ES-I3 (cell line): ENCODE results near the gene ZNF653.

Source experiments
- H3K36me3 ChIP-seq: 2 replicates; pipeline ENCODE4 v1.6.1; 2013; ENCODE audit warnings: mild to moderate bottlenecking, low read length, control low read depth, moderate library complexity; ENCODE audit not compliant: insufficient read depth
- H3K4me1 ChIP-seq: 2 replicates; pipeline ENCODE4 v1.6.1; 2013; ENCODE audit warnings: mild to moderate bottlenecking, control low read depth, low read length; ENCODE audit not compliant: insufficient read depth
- H3K9ac ChIP-seq: 2 replicates; pipeline ENCODE4 v1.6.1; 2013; ENCODE audit warnings: low read depth, mild to moderate bottlenecking, low read length, moderate library complexity
- H3K9me3 ChIP-seq: 2 replicates; pipeline ENCODE4 v1.6.1; 2013; ENCODE audit warnings: mild to moderate bottlenecking, low read length, moderate library complexity; ENCODE audit not compliant: control insufficient read depth, insufficient read depth

ZNF653 gene, protein sequence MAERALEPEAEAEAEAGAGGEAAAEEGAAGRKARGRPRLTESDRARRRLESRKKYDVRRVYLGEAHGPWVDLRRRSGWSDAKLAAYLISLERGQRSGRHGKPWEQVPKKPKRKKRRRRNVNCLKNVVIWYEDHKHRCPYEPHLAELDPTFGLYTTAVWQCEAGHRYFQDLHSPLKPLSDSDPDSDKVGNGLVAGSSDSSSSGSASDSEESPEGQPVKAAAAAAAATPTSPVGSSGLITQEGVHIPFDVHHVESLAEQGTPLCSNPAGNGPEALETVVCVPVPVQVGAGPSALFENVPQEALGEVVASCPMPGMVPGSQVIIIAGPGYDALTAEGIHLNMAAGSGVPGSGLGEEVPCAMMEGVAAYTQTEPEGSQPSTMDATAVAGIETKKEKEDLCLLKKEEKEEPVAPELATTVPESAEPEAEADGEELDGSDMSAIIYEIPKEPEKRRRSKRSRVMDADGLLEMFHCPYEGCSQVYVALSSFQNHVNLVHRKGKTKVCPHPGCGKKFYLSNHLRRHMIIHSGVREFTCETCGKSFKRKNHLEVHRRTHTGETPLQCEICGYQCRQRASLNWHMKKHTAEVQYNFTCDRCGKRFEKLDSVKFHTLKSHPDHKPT

DNA sequence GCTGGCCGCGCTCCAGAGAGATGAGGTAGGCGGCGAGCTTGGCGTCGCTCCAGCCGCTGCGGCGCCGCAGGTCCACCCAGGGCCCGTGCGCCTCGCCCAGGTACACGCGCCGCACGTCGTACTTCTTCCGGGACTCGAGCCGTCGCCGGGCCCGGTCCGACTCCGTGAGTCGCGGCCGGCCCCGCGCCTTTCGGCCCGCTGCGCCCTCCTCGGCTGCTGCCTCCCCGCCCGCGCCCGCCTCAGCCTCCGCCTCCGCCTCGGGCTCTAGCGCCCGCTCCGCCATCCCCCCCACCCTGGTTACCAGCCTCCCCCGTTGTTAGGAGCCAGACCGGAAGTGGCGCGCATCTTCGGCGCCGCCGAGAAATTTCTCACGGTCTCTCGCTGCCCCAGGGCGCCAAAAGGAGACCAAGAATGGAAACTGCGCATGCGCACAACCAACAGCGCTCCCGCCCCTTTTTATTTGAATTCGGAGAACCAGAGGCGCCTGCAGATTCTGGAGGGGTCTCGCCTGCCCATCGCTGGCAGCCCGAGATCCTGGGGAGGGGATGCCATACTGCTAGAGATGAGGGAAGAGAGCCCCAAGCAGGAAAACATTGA lies at the start of gene ZNF653:
TSS of gene ZNF653 (minus strand) at position 336 of the 597 bp plus-strand sequence. CDS start at position 283, 53 bp downstream.
- Histone ChIP-seq H3K4me1 (no peaks in the 10 kb centered on the region; the same call in 1 of the 2 replicates), H3K9me3 (no peaks in the 10 kb centered on the region), H3K36me3 (no peaks in the 10 kb centered on the region), H3K9ac (peak within 1 kb of the TSS; percentile 69)

- Histone ChIP-seq H3K36me3 (peaks cover 4% of the 10 kb centered on the region; the same call in 1 of the 2 replicates), H3K4me1 (peaks cover 4% of the 10 kb centered on the region), H3K9ac (no peak overlapping the region), H3K9me3 (no peaks in the 10 kb centered on the region)
Observed at GRCh38 chr19:11555246-11555645, 49.6 kb upstream of the ZNF653 start.

- H3K9me3 ChIP-seq = no peaks in the 10 kb centered on the region
- peaks cover 4% of the 10 kb centered on the region for H3K4me1 ChIP-seq
- no peak overlapping the region for H3K9ac ChIP-seq
- peaks cover 6% of the 10 kb centered on the region; the same call in 1 of the 2 replicates for H3K36me3 ChIP-seq
Observed at GRCh38 chr19:11554160-11554559, 48.5 kb upstream of the ZNF653 start.

GRCh38 chr19:11552666-11553372 lies 47.2 kb upstream of the ZNF653 start:
- Histone ChIP-seq H3K36me3 (peaks cover 6% of the 10 kb centered on the region; the same call in 1 of the 2 replicates), H3K9ac (no peak overlapping the region)

GRCh38 chr19:11551603-11552235 lies 46.1 kb upstream of the ZNF653 start:
- Histone ChIP-seq H3K4me1 (no peaks in the 10 kb centered on the region; the same call in 1 of the 2 replicates), H3K9me3 (no peaks in the 10 kb centered on the region), H3K36me3 (peaks cover 6% of the 10 kb centered on the region; the same call in 1 of the 2 replicates), H3K9ac (no peak overlapping the region)

More at GRCh38 chr19:11552666-11553372, 47.2 kb upstream of the ZNF653 start:
- Histone ChIP-seq H3K9me3 (no peaks in the 10 kb centered on the region), H3K4me1 (peaks cover 2% of the 10 kb centered on the region)

- Histone ChIP-seq H3K4me1 (peaks cover 4% of the 10 kb centered on the region; the same call in 1 of the 2 replicates), H3K9me3 (no peaks in the 10 kb centered on the region), H3K36me3 (peaks cover 4% of the 10 kb centered on the region; the same call in 1 of the 2 replicates), H3K9ac (no peak overlapping the region)
Observed at GRCh38 chr19:11550265-11550664, 44.6 kb upstream of the ZNF653 start.

GRCh38 chr19:11549386-11549953 lies 43.8 kb upstream of the ZNF653 start:
- H3K36me3 ChIP-seq = peaks cover 4% of the 10 kb centered on the region; the same call in 1 of the 2 replicates
- H3K4me1 ChIP-seq = peaks cover 4% of the 10 kb centered on the region; the same call in 1 of the 2 replicates
- H3K9ac ChIP-seq = no peak overlapping the region
- H3K9me3 ChIP-seq = no peaks in the 10 kb centered on the region

DNA sequence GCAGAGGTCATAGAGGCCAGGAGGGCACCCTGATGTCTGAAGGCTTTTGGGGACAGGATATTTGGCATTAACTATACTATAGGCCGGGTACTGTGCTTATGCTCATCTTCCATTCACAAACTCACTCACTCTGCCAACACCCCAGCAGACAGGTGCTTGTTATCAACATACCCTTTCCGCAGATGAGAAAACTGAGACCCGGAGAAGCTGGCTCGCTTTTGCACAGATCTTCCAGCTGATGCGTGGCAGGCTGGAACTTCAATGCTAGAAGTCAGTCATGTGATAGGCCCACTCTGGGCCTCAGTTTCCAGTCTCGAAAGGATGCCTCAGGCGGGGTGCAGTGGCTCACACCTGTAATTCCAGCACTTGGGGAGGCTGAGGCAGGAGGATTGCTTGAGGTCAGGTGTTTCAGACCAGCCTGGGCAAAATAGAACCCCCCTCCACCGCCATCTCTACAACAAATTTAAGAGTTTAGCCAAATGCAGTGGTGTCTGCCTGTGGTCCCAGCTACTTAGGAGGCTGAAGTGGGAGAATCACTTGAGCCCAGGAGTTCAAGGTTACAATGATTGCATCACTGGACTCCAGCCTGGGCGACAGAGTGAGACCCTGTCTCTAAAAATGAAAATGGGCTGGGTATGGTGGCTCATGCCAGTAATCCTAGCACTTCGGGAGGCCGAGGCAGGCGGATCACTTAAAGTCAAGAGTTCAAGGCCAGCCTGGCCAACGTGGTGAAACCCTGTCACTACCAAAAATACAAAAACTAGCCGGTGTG lies 42.5 kb upstream of the ZNF653 start:
- peaks cover 4% of the 10 kb centered on the region; the same call in 1 of the 2 replicates for H3K4me1 ChIP-seq
- H3K9me3 ChIP-seq = no peaks in the 10 kb centered on the region
- no peak overlapping the region for H3K9ac ChIP-seq
- peaks cover 4% of the 10 kb centered on the region; the same call in 1 of the 2 replicates for H3K36me3 ChIP-seq

DNA sequence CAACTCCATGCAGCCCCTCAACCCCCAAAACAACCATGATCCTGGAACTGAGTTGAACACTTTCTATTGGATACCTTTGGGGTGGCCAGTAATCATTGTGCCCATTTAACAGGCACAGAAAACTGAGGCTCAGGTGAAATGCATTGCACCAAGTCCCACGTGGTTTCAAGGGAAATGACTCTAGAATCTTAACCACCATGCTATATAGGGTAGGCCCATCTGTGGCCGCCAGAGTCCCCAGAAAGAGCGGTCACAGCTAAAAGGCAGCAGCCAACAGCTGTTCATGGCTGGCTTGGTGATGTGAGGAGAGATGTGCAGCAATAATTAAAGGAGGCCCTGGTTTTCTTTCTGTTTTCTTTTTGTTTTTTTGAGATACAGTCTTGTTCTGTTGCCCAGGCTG lies 35.6 kb upstream of the ZNF653 start:
- Histone ChIP-seq H3K9me3 (no peaks in the 10 kb centered on the region), H3K9ac (no peak overlapping the region), H3K4me1 (peaks cover 8% of the 10 kb centered on the region; the same call in 1 of the 2 replicates), H3K36me3 (no peaks in the 10 kb centered on the region; the same call in 1 of the 2 replicates)

- Histone ChIP-seq H3K9ac (no peak overlapping the region), H3K4me1 (0 out of 2 replicates have a peak, but pooled peaks cover 4% of the 10 kb centered on the region), H3K36me3 (no peaks in the 10 kb centered on the region; the same call in 1 of the 2 replicates), H3K9me3 (no peaks in the 10 kb centered on the region)
Observed at GRCh38 chr19:11540645-11541044, 35.0 kb upstream of the ZNF653 start.

GRCh38 chr19:11539495-11540365 lies 34.1 kb upstream of the ZNF653 start:
- H3K9ac ChIP-seq = peak overlapping the region; percentile 56; the same call in 1 of the 2 replicates

More at GRCh38 chr19:11539495-11540365, 34.1 kb upstream of the ZNF653 start:
- Histone ChIP-seq H3K36me3 (no peaks in the 10 kb centered on the region; the same call in 1 of the 2 replicates), H3K4me1 (0 out of 2 replicates have a peak, but pooled peaks cover 8% of the 10 kb centered on the region), H3K9me3 (no peaks in the 10 kb centered on the region)
